ENCODE results near the gene PRRT1.
"Not testable (repeated sequence)": the region's sequence is repeated elsewhere in the genome, so short reads cannot be mapped to it uniquely, and the experiment has no call there.

Gene PRRT1

DNA sequence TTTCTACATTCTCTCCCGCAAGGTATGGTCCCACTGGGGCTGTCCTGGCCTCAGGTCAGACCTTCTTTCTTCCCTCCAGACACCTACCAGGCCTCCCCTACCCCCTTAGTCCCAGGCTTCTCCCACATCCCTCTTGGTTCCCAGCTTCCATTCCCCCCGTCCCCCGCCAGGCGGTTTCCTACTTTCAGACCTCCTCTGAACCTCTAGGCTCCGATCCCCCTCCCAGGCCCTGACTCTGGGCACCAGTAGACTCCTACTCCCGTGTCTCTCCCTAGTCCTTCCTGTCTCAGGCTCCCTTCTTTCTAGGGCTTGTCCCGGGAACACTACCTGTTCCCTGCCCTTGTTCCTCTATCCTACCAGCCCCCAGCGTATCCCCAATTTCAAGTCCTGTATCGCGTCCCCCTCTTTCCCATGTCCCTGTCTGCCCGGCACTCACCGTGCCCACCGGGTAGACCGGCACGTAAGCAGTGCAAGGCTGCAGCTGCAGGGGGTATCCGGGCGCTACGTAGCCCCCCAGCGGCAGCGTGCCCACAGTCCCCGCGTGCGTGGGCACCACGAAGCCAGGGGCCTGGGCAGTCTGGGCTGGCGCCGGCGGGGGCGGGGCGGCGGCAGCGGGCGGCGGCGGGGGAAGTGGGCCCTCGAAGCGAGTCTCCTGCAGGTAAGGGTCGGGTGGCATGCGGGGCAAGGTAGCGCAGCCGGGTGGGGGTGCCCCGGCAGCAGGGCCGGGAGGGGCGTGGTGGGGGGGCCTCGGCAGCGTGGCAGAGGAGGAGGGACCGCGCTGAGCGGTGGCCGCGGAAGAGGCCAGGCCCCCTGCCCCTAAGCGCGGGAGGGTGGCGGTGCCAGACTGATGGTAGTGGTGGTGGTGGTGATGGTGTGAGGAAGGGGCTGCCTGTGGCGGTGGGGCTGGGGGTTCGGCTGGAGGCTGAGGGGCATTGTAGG lies 1.5 kb downstream of the PRRT1 start:
- DNase-seq (ENCODE audit: low read depth) = no peak

DNA sequence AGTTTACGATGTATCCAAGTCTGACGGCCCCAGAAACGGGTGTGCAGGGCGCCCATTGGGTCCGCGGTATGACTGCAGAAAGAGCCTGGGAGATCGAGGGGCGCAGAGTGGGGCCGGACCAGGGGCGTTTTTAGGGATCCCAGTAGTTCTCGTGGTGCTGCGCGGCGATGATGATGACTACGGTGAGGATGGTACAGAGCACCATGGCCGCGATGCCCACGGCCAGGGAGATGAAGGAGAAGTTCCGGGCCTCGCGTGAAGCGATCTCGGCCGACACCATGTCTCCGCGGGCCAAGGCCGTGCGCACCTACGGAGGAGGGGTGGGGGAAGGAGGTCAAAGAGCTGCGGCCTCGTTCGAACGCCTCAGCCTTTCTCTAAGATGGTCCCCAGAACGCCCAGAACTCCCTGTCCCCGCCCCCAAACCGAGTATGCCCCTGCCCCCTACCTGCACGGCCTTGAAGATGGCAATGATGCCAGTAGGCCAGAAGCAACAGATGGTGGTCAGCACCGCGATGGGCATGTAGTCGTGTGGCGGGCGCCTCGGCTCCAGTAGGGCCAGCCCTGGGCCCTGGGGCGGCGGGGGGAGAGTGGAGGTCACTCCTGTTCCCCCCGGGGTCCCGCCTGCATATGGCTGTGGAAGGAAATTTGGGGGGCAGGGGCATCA lies 2.5 kb downstream of the PRRT1 start:
- DNase-seq (ENCODE audit: low read depth) = no peak

GRCh38 chr6:32148289-32149091 lies 3.2 kb downstream of the PRRT1 start:
- no peak for DNase-seq (ENCODE audit: low read depth)

DNA sequence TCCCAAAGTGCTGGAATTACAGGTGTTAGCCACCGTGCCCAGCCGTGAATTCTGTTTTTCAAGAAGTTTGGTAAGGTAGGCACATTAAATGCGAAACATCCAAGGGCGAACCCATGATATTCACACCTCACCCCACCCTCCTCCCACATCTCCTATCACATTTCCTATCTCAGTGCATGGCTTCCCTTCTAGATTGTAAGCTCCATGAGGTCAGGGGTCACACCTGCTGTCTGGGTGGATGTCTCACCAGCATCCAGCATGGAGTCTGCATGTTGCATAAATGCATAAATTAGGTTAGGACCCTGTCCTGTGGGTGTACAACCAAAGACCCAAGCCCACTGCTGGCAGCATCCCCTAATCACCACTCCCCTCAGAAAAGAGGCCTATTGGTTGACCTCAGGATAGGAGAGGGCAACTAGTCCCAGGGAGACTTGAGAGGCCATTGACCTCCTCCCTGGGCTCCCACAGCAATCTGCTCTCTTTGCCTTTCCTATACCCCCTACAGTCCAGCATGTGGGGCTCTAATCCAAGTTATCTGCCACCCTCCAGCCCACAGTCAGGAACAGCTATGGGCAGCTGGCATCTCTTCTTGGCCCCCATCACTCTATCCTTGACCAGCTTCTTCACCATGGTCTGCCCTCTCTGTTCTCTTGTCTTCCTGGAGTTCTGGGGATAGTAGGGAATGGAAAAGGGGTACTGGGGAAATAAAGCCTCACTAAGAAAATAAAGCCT lies 4.2 kb downstream of the PRRT1 start:
- no peak for DNase-seq (ENCODE audit: low read depth)

- no peak for DNase-seq (ENCODE audit: low read depth)
Measured at GRCh38 chr6:32146687-32147086, 5.1 kb downstream of the PRRT1 start.

DNA sequence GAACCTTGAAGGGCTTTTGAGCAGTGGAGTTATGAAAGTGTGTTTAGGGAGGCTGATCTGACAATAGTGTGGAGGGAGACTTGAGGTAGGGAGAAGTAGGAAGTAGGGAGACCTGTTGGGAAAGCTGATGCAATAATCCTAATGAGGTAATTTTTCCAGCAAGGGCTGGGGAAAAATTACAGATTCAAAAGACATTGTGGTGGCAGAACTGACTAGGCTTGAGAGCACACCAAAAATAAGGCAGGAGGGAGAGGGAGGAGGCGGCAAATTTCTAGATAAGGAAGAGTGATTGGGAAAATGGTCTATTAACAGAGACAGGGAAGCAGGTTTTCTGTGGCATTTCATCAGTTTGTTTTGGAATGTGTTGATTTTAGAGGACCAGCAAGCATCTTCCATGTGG lies 5.5 kb downstream of the PRRT1 start:
- DNase-seq (ENCODE audit: low read depth) = no peak

DNA sequence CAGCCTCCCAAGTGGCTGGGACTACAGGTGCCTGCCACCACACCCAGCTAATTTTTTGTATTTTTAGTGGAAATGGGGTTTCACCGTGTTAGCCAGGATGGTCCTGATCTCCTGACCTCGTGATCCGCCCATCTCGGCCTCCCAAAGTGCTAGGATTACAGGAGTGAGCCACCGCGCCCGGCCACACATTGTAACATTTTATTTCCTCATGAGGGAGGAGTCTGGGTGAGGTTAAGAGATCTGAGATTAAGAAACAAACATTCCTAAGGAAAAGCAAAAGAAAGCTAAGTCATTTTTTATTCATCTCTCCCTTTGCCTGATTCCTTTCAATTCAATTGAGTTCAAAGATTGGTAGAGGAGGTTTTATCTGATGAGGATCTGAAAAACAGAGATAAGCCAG lies 7.5 kb downstream of the PRRT1 start:
- not testable (repeated sequence) for DNase-seq (ENCODE audit: low read depth)

DNA sequence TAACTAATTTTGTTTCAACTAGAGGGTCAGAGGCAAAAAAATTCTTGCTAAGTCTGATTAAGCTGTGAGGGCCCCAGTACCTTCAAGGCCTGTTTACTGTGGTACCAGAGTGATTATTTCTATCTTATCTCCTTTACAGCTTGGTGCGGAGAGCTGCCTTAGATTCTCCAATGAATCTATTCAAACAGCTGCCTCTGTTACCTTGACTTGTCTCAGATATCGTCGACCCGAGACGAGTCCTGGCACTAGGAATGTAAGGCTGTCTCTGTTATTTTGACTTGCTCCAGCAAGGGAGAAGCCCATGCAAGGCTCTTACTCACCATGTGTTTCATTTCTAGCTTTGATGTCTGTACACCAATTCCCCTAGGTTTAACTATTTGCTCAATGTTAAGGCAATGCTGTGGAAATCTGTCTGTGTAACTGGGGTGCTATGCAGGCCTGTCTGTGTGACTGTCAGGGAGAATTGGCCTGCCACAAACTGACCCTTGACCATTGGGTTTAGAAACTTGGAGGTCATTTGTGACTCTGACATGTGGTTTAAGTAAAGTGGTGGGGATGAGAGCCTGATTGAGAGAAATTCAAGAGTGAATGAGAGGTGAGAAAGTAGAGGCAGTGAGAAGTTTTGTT lies 11.2 kb downstream of the PRRT1 start:
- DNase-seq (ENCODE audit: low read depth) = no peak

DNA sequence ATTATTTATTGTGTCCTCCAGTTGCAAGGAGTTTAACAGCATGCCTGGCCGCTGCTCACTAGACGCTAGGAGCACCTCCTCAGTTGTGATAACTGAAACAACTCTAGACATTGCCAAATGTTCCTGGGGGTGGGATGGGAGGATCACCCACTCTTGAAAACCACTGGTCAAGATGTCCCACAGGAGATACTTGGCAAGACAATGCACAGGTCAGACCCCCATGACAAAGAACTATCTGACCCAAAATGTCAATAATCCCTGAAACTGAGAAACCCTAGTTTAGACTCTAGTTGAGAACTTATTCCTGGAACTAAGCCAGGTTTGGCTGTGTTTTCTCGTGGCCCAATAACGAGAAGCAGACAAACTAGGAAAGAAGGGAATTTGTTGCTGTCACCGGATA lies 12.1 kb downstream of the PRRT1 start:
- no peak for DNase-seq (ENCODE audit: low read depth)

DNA sequence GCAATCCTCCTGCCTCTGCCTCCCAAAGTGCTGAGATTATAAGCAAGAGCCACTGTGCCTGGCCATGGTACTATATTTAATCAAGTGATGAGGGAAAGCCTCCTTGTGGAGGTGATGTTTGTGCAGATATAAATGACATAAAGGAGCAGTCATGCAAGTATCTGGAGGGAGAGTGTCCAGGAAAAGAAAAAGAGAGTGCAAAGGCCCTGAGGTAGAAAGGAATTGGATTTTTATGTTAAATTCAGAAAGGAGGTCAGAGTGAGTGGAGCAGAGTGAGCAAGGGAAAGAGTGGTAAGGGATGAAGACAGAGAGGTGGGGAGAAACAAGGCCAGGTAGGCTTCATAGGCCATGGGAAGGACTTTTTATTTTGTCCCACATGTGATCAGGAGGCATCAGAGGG lies 14.3 kb downstream of the PRRT1 start:
- no peak for DNase-seq (ENCODE audit: low read depth)

- DNase-seq (ENCODE audit: low read depth) = no peak
Measured at GRCh38 chr6:32133786-32134185, 18.0 kb downstream of the PRRT1 start.

DNA sequence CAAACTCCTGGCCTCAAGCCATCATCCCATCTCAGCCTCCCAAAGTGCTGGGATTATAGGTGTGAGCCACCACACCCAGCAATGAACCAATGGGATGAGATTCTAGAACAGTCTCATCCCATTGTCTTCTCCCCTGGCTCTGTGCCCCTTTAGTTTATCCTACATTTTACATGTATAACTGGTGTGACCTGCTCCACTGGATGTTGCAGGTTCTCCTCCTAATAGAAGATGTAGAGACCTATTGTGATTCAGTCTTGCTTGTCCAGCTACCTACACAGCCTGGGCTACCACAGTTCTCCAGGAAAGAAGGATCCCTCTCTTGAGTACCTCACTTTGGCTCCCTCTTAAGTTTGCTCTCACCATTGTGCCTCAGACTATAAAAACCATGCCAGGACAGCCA lies 19.6 kb downstream of the PRRT1 start:
- DNase-seq (ENCODE audit: low read depth) = no peak

- no peak for DNase-seq (ENCODE audit: low read depth)
Measured at GRCh38 chr6:32131439-32131948, 20.2 kb downstream of the PRRT1 start.

GRCh38 chr6:32129297-32130088 lies 22.2 kb downstream of the PRRT1 start:
- DNase-seq (ENCODE audit: low read depth) = no peak

DNA sequence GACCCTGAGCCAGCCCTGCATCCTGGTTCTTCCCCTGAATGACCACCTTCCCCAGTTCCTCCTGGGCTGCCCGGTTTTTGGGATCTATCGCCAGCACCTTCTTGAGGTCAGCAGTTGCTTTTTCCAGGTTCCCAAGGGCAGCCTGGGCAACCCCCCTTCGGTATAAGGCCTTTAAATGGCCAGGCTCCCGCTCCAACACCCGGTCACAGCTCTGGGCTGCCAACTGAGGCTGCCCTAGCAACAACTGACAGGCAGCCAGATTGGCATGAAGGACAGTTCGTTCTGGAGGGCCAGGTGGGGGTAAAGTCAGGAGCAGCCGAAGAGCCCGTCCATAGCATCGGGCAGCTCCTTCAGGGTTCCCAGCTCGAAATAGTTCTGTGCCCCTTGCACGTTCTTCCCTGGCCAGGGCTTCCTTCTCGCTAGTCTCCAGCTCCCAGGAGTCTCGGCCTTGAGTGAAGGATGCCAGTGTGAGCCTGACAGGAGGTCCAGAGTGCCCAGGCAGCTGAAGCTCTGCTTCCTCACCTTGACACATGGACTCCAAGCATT lies 22.9 kb downstream of the PRRT1 start:
- DNase-seq (ENCODE audit: low read depth) = no peak

GRCh38 chr6:32127717-32128592 lies 23.8 kb downstream of the PRRT1 start, which contains the start of gene ATF6B:
ATF6B (minus strand) TSS chr6:32128246; CDS start chr6:32128207, 39 bp downstream.
- DNase-seq (ENCODE audit: low read depth) = peak; percentile 100

DNA sequence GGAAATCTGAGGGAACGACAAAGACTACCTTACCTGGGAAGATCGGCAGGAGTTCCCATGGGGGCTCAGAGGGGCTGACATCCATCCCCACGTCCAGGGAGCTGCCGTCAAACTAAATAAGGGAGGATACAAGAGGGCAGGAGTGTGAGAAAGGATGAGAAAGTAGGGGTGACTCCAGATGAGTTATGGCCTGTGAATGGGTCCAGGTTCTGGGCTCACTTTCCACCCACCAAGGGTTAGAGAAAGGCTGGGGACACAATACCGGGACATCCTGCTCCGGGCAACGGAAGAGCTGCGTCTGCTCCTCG lies 24.4 kb downstream of the PRRT1 start:
- no peak for DNase-seq (ENCODE audit: low read depth)

DNA sequence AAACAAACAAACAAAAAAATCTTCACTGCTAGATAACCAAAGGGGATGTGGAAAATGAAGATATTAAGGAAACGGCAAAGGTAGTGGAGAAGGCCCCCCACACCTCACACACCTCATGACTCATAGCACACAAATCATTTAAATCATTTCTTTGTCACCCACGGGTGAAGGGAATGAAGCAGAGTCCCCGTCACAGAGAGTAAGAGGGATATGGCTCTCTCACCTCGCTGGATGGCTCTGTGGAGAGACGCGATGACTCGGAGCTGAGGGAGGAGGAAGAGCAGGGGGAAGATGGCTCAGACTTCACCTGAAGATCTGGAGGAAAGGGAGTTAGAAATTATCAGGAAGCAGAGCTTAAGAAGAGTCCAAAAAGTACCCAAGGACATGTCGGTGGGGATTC lies 24.9 kb downstream of the PRRT1 start:
- no peak for DNase-seq (ENCODE audit: low read depth)

DNA sequence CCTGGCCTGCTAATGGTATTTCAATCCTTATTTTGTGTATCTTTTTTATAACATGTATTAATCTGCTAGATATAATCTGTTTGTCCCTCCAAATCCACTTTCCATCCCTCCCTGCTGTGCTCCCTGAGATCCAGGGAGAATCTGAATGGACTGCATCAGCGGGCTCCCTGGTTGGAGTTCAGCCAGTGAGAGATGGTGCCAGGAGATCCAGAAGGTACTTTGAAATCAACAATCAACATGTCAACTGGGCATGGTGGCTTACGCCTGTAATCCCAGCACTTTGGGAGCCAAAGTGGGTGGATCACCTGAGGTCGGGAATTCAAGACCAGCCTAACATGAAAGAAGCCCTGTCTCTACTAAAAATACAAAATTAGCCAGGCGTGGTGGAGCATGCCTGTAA lies 28.1 kb downstream of the PRRT1 start:
- DNase-seq (ENCODE audit: low read depth) = no peak
